Gastrocnemius medialis (tissue), 4 donors: Measurements from ENCODE around the gene OR10H1. TPM values are rescaled to one million over a fixed set of nuclear protein-coding genes. Genes with fewer than 3 reads are reported as not detected.
"Not testable (repeated sequence)": the region's sequence is repeated elsewhere in the genome, so short reads cannot be mapped to it uniquely, and the experiment has no call there.

Experiments used
- ATAC-seq, 2 donors: fragments of 150-250 bp; one replicate each; pipeline ENCODE4 v1.9.1; 2016
- DNase-seq, 2 donors: peaks; one replicate each; pipeline ENCODE4 v3.0.0-alpha.2; 2019
- H3K27ac ChIP-seq, 4 donors: fragments of 200-600 bp; sonication (generic); 1 replicate in 1 of 4; 2 replicates in 3 of 4; pipeline ENCODE4 v1.5.1; 2016 to 2018; ENCODE audit warnings: mild to moderate bottlenecking in 2 of 4, moderate library complexity in 1 of 4
- H3K27me3 ChIP-seq, 3 donors: fragments of 200-600 bp; sonication (generic) in 2 of 3; 1 replicate in 1 of 3; 2 replicates in 2 of 3; pipeline versions ENCODE4 v1.5.1 to v1.6.0; 2016 to 2019; ENCODE audit warnings: mild to moderate bottlenecking in 1 of 3, moderate library complexity in 1 of 3
- H3K36me3 ChIP-seq, 2 donors: fragments of 200-600 bp; sonication (generic) in 1 of 2; one replicate each; pipeline ENCODE4 v1.5.1; 2017 to 2018
- H3K4me1 ChIP-seq, 2 donors: fragments of 200-600 bp; sonication (generic) in 1 of 2; one replicate each; pipeline ENCODE4 v1.5.1; 2016 to 2017; ENCODE audit warnings: mild to moderate bottlenecking in 2 of 2
- H3K4me3 ChIP-seq, 4 donors: fragments of 200-600 bp; sonication (generic) in 3 of 4; 1 replicate in 1 of 4; 2 replicates in 3 of 4; pipeline ENCODE4 v1.5.1; 2016 to 2019; ENCODE audit warnings: mild to moderate bottlenecking in 2 of 4
- H3K9me3 ChIP-seq, 3 donors: fragments of 200-600 bp; sonication (generic) in 2 of 3; 1 replicate in 1 of 3; 2 replicates in 2 of 3; pipeline ENCODE4 v1.5.1; 2016 to 2019
- CTCF ChIP-seq, 5 experiments: fragments of 450-650 bp in 3 of 5; fragments of 200-600 bp in 2 of 5; sonication (generic) in 2 of 5; IDR thresholded peaks in 4 of 5; conservative IDR thresholded peaks in 1 of 5; 1 replicate in 4 of 5; 2 replicates in 1 of 5; pipeline ENCODE4 v1.5.1; 2016 to 2019; ENCODE audit warnings: antibody characterized with exemption in 5 of 5, mild to moderate bottlenecking in 3 of 5, moderate library complexity in 3 of 5
- POLR2A ChIP-seq, 2 donors: fragments of 450-650 bp; IDR thresholded peaks; one replicate each; pipeline ENCODE4 v1.6.1; 2017; ENCODE audit warnings: antibody characterized with exemption in 2 of 2, mild to moderate bottlenecking in 2 of 2, moderate library complexity in 2 of 2
- in situ Hi-C, 4 donors: fragments of 200-750 bp; cut with MboI; loops; one replicate each; pipeline versions ENCODE4 v1.15.0 to v1.8.0; 2017; ENCODE audit warnings: low sequenced_read_pairs in 4 of 4
- intact Hi-C: fragments of 100-400 bp; cut with DNase I; formaldehyde crosslinking; loops from one replicate; pipeline ENCODE4 v1.15.1; 2023; ENCODE audit warnings: low total_unique reads
- total RNA-seq, 4 donors: library from RNA; depleted of rRNA; stranded (reverse); fragments of >200 nt; gene quantifications; one replicate each; pipeline versions ENCODE4 v1.1.0 to v1.2.3, GENCODE V29; 2016

The OR10H1 gene
- total RNA-seq, 4 donors from 2014 or later = not detected

- intact Hi-C loops = no loop called here
- no peak overlapping the region for H3K4me3 ChIP-seq
- in situ Hi-C loops = no loop called here
- no peak for ATAC-seq
- H3K27me3 ChIP-seq = no peaks in the 10 kb centered on the region
- no peaks in the 10 kb centered on the region for H3K36me3 ChIP-seq
- H3K4me1 ChIP-seq = no peaks in the 10 kb centered on the region
- no peaks in the 10 kb centered on the region for H3K9me3 ChIP-seq
- DNase-seq = no peak
- TF ChIP-seq CTCF (IDR thresholded peaks at IDR 0.05 in 4 of 5, conservative IDR thresholded peaks at IDR 0.05 in 1 of 5) = no peak
- TF ChIP-seq POLR2A (IDR thresholded peaks at IDR 0.05) = no peak
- H3K27ac ChIP-seq = no peak overlapping the region
These were observed 26.6 kb upstream of the OR10H1 start for GRCh38 chr19:15841875-15842569.

- H3K4me3 ChIP-seq = no peak overlapping the region
- H3K27ac ChIP-seq = no peak overlapping the region
- H3K27me3 ChIP-seq = no peaks in the 10 kb centered on the region
- H3K4me1 ChIP-seq = peaks cover 0 to 2% of the 10 kb centered on the region in 2 donors
- DNase-seq = no peak
- H3K36me3 ChIP-seq = no peaks in the 10 kb centered on the region
- in situ Hi-C loops = no loop called here
- no peak for ATAC-seq
- TF ChIP-seq CTCF (IDR thresholded peaks at IDR 0.05 in 4 of 5, conservative IDR thresholded peaks at IDR 0.05 in 1 of 5) (no peak), POLR2A (IDR thresholded peaks at IDR 0.05) (no peak)
- intact Hi-C loops = no loop called here
- no peaks in the 10 kb centered on the region for H3K9me3 ChIP-seq
These were observed 25.4 kb upstream of the OR10H1 start for GRCh38 chr19:15840833-15841232.

- in situ Hi-C loops, DNase-seq: not testable (repeated sequence)
- intact Hi-C loops = loop anchor here (10.0 kb wide), 1 partner anchor 355 kb away; the partner anchor contains the start of gene AP1M1
These were observed 24.4 kb upstream of the OR10H1 start for GRCh38 chr19:15839888-15840287.

GRCh38 chr19:15838351-15838750 is 22.9 kb upstream of the OR10H1 start:
- in situ Hi-C loops = no loop called here
- Histone ChIP-seq H3K4me1 (peaks cover 0 to 3% of the 10 kb centered on the region in 2 donors), H3K36me3 (no peaks in the 10 kb centered on the region), H3K27me3 (no peaks in the 10 kb centered on the region), H3K9me3 (no peaks in the 10 kb centered on the region), H3K27ac (no peak overlapping the region), H3K4me3 (no peak overlapping the region)
- ATAC-seq (no peak), DNase-seq (no peak)
- intact Hi-C loops = loop anchor here (10.0 kb wide), 1 partner anchor 356 kb away; the partner anchor contains the start of gene AP1M1
- TF ChIP-seq POLR2A (IDR thresholded peaks at IDR 0.05) (no peak), CTCF (IDR thresholded peaks at IDR 0.05 in 4 of 5, conservative IDR thresholded peaks at IDR 0.05 in 1 of 5) (no peak)

More at GRCh38 chr19:15839888-15840287, 24.4 kb upstream of the OR10H1 start:
- H3K36me3 ChIP-seq, H3K9me3 ChIP-seq, H3K4me1 ChIP-seq, H3K27ac ChIP-seq, H3K27me3 ChIP-seq, H3K4me3 ChIP-seq, ATAC-seq: not testable (repeated sequence)

GRCh38 chr19:15837221-15837731 is 21.8 kb upstream of the OR10H1 start:
- Histone ChIP-seq H3K36me3 (no peaks in the 10 kb centered on the region), H3K9me3 (no peaks in the 10 kb centered on the region), H3K27me3 (no peaks in the 10 kb centered on the region), H3K27ac (peak overlapping the region; percentile 86 to 95 (median 90)), H3K4me1 (peaks cover 0 to 3% of the 10 kb centered on the region in 2 donors), H3K4me3 (peak overlapping the region; percentile 53 to 81 (median 79))
- DNase-seq = peak; percentile 5 to 93
- peak; percentile 34 to 35 for ATAC-seq
- intact Hi-C loops = loop anchor here (10.0 kb wide), 1 partner anchor 358 kb away; the partner anchor contains the start of gene AP1M1
- in situ Hi-C loops = no loop called here
- no peak for TF ChIP-seq POLR2A (IDR thresholded peaks at IDR 0.05)
- TF ChIP-seq CTCF (IDR thresholded peaks at IDR 0.05 in 4 of 5, conservative IDR thresholded peaks at IDR 0.05 in 1 of 5) = no peak
